ENCODE measurements around the gene PIF1. TPM values are rescaled to one million over a fixed set of nuclear protein-coding genes. Genes with fewer than 3 reads are reported as not detected.

Gene PIF1
- polyA plus RNA-seq, 4 donors: 6.3 to 18.9 (median 8.1) TPM

DNA sequence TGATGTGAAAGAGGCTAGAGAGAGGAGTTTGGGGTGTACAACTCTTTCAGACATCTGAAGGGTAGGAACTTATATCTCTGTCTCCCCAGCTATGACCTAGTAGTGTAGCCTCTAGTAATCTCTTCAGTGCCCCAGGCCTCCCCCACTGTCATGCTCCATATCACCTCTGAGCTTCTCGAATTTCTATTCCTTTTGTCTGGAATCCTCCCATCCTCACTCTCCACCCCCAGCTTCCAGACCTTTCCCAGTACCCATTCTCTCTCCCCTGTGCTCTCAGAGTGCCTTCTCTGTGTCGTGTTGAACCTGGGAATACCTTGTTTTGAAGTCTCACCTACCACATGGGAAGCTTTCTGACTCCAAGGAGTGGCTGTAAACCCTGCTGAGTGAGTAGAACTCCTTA lies 46.4 kb downstream of the PIF1 start:
- DNase-seq (ENCODE audit: low read depth in 4 of 4, low spot score in 3 of 4): no peak

DNA sequence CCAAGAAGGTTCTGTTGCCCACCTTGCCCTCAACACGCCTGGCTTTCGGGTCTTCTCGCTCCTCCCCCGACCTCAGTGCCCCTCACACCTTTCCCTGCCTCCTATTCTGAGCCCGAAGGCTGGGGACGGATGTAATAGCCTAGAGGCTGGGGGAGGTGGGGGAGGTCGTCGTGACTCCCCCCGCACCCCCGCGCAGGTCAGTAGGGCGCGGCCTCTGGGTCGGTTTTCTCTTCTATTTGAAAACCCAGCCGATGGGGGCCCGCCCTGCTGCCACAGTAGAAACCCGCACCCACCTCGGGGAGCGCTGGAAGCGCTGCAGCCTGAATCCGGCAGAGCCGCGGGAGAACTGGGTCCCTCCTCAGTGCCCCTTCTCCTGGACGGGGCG lies 49.1 kb downstream of the PIF1 start:
- no peak for DNase-seq (ENCODE audit: low read depth in 4 of 4, low spot score in 3 of 4)

GRCh38 chr15:64775551-64776401 lies 49.7 kb downstream of the PIF1 start, which contains the start of gene RBPMS2:
Gene RBPMS2 (minus strand): TSS chr15:64775589. CDS start chr15:64775319, 270 bp downstream.
- peak in 1 of 4 donors; percentile 16 for DNase-seq (ENCODE audit: low read depth in 4 of 4, low spot score in 3 of 4)

DNA sequence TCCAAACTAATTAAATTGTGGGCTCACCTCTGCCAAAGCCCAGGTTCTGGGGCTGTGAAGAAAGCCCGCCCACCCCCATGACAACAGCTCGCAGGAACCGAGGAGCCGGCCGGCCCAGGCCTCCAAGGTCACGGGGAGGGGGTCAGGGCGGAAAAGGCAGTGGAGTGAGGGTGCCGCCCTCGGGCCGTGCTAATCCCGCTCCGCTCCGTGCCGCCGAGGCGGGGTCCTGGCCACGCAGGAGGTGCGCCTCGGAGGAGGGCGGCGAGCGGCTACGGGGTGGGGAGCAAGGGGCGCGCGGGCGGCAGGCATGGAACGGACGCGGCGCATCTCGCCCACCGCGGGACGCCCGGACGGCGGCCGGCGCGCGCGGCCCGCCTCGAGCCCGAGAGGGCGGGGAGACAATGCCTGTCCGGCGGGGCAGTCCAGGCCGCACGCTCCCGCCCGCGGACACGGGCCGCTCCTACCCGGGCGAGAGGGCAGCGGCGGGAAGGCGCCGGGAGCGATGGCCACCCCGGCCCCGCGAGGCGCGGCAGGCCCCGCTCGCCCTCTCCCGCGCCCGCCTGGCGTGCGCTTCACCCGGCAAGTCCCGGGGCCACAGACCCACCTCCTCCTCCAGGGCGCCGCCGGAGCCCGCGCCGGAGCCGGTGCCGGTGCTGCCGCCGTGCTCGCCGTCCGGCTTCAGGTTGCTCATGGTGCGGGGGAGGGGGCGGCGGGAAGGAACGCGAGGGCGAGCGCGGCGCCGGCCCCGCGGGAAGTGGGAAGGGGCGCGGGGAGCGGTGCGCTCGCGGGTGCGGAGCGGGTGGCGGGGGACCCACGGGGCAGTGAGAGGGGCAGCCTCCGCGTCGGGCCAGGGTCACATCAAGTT lies 50.6 kb downstream of the PIF1 start:
- peak in 1 of 4 donors; percentile 24 for DNase-seq (ENCODE audit: low read depth in 4 of 4, low spot score in 3 of 4)

- DNase-seq (ENCODE audit: low read depth in 4 of 4, low spot score in 3 of 4): no peak
Observed at GRCh38 chr15:64774037-64774628, 51.3 kb downstream of the PIF1 start.

DNA sequence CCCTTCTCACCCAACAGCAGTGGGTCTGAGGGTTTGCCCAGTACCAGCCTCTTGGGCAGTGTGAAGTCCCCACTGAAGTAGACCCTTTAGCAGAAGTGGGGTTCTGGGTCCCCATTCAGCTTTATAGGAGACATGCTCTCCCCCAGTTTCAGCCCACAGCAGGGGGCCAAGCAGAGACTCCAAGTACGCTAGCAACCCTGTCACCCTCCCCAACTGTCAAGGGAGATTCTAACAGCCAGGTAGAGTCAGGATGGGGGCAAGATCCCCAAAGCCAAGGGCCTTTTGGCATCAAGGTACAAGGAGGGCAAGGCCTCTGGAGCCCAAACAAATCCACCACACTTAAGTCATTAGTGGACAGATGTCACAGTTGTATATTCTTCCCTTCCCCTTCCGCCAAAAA lies 51.8 kb downstream of the PIF1 start:
- no peak for DNase-seq (ENCODE audit: low read depth in 4 of 4, low spot score in 3 of 4)

DNA sequence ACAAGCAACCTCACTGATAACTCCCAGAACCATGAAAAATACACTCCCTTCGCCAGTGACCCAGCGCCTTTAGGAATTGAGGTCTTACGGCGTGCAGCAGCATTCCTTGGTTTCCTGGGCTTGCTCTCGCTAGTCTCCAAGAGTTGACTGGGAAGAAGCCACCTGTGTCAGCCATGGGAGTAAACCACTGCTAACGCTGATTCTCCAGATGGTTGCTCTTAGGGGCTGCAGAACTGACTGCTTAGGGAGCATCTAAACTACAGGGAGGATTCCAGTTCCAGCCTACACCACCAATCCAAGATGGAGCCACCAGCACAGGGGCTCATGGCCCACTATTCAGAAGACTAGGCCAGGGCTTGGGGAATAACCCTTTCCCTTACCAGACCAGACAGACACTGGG lies 52.5 kb downstream of the PIF1 start:
- DNase-seq (ENCODE audit: low read depth in 4 of 4, low spot score in 3 of 4): no peak

DNA sequence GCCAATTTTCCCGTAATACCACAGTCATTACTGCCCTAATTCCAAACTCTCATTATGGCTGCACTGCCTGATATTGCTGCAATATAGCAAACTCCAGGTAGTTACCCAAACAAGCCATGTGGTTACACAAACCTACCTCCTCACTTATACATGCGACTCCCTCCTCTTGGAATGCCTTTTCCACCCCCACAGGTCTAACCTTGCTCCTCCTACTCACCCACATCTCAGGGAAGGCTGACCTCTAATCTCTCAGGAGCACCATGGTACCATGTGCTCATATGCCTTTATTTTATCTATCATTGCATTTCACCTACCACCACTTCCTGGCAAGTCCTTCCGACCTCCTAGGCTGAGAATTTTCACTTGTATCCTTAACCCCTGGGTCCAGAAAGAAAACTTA lies 53.0 kb downstream of the PIF1 start:
- no peak for DNase-seq (ENCODE audit: low read depth in 4 of 4, low spot score in 3 of 4)

DNA sequence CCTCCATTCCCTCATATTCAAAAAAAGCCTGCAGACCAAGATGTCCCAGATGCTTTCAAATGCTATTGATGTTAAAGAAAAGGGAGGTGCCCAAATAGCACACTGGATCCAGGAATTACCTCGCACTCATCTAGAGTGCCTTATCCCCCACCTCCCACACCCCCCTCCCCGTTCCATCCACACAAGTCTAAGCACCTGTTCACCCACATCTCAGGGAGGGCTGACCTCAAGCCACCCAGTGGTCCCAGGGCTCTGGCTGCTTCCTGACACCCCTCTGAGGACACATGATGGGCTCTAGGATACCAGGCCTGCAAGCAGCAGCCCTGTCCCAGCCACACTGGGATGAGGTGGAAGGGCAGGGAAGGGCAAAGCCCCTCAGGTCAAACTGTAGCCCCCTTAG lies 54.8 kb downstream of the PIF1 start:
- DNase-seq (ENCODE audit: low read depth in 4 of 4, low spot score in 3 of 4): no peak

GRCh38 chr15:64767203-64767602 lies 58.2 kb downstream of the PIF1 start:
- DNase-seq (ENCODE audit: low read depth in 4 of 4, low spot score in 3 of 4): no peak

DNA sequence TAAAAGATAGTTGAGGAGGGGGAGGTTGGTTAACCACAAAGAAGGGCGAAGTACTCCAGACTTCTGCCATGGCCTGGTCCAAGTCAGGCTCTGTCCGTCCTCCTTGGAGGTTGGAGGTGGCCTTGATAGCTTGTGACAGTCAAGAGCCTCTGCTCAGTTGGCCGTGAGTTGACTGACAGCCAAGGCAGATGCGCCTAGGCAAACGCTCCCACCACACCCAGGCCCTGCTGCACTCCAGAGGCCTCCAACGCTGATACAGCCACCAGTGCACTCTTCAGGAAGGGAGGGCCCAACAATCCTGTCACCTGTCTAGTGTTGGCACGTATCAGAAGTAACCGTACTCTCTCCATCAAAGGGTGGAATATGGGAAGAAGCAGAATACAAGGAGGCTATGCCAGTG lies 59.4 kb downstream of the PIF1 start:
- no peak for DNase-seq (ENCODE audit: low read depth in 4 of 4, low spot score in 3 of 4)

Other genes starting within 250 kb of the PIF1 start
- 10 to 100 TPM; 10.0 to 15.3 (median 11.5) TPM for gene RBPMS2, start 50.1 kb downstream of the PIF1 start, polyA plus RNA-seq (ENCODE audit: insufficient read length in 4 of 4)
- gene PLEKHO2, start 16.3 kb upstream of the PIF1 start, polyA plus RNA-seq (ENCODE audit: insufficient read length in 4 of 4): 10 to 100 TPM; 16.5 to 20.5 (median 17.7) TPM
- gene ANKDD1A, start 86.3 kb upstream of the PIF1 start, polyA plus RNA-seq (ENCODE audit: insufficient read length in 4 of 4): 1 to 10 TPM; 4.7 to 8.0 (median 7.0) TPM
- 100 to 1,000 TPM in 3 of 4 donors, 10 to 100 TPM in 1; 83.0 to 122 (median 112) TPM for gene SPG21, start 164.3 kb upstream of the PIF1 start, polyA plus RNA-seq (ENCODE audit: insufficient read length in 4 of 4)
- gene MTFMT, start 204.0 kb upstream of the PIF1 start, polyA plus RNA-seq (ENCODE audit: insufficient read length in 4 of 4): 10 to 100 TPM; 12.3 to 19.4 (median 16.0) TPM
- 10 to 100 TPM in 2 of 4 donors, 1 to 10 TPM in 2; 1.5 to 10.9 (median 8.9) TPM for gene SLC51B, start 219.7 kb upstream of the PIF1 start, polyA plus RNA-seq (ENCODE audit: insufficient read length in 4 of 4)
- 10 to 100 TPM in 1 of 4 donors, 1 to 10 TPM in 3; 6.5 to 11.5 (median 7.5) TPM for gene RASL12, start 242.3 kb upstream of the PIF1 start, polyA plus RNA-seq (ENCODE audit: insufficient read length in 4 of 4)

All from left renal pelvis (tissue), 4 donors.